Fibroblast of the conjunctiva (primary cell): ENCODE results near the gene TPH1.

Experiments used
- DNase-seq: peaks from one replicate; pipeline ENCODE4 v3.0.0-alpha.2; 2010; ENCODE audit warnings: low read depth

Gene TPH1

GRCh38 chr11:18046116-18046777, at the start of gene TPH1:
TPH1 (minus strand) TSS chr11:18046269; CDS start chr11:18040762, 5,507 bp downstream.
- DNase-seq = no peak

DNA sequence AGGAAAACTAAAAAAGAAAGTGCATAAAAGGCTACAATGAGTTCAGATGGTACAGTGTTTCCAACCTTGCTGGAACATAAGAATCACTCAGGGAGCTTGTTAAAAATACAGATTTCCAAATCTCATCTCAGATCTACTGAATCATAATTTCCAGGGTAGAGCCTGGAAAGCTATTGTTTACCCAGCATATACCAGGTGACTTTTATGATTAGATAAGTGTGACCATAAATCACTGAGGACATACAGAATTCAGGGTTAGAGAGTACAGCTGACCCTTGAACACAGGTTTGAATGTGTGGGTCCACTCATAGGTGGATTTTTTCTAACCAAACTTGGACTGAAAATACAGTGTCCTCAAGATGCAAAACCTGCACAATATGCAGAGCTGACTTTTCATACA, 47.9 kb upstream of the TPH1 start:
- DNase-seq = no peak

DNA sequence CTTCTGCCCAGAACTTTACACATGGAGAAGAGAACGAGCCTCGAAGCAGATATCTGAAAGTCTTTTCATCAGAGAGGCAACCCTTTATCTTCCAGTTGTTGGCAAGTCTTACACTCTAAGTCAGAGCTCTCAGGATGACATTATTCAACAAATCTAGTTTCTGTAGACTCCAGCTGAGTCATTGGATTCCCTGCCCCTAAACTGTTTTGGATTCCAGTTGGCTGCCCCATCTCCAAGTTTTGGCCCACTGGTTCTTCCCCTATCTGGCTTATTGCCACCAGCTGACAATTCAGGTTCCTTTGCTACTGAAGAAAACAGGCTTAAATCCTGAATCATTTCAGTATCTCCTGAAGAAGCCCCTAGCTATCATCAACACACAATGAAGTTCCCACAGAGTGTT, 45.7 kb upstream of the TPH1 start:
- no peak for DNase-seq

DNA sequence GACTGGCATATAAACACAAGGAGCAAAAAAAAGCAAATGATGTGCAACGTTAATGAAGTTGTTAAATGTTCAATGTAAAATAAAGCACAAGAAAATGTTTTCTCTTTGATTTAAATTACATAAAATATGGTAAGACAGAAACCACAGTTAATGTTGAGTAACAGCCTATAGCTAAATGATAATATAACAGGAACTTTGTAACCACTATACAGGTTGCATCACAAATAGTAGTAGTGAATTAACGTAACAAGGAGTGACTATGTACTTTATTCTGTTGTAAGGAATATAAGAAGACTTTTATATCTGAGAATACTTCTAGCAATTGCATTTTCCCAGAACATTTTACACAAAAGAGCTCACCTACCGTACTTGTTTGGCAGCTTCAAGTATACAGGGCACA, 42.9 kb upstream of the TPH1 start:
- no peak for DNase-seq

- no peak for DNase-seq
Observed at GRCh38 chr11:18088366-18088765, 42.3 kb upstream of the TPH1 start.

- DNase-seq = no peak
Observed at GRCh38 chr11:18081551-18081950, 35.5 kb upstream of the TPH1 start.

DNA sequence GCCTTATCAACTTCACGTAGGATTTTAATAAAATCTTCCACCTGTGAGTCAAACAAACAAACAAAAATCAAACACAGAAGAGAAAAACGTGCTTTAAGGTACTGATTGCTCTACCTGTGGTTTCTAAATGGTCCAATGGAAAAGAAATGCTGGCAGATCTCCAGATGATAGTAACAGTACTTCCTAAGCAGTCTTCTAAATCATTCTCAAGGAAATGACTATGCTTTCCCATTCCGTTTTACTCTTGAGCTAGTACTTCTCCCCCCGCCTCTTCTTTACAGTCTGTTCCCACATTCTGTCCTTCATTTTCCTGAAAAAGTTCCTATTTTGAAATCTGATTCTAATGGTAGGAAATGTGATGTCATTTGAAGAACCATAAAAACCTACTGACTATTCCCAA, 34.4 kb upstream of the TPH1 start:
- no peak for DNase-seq

DNA sequence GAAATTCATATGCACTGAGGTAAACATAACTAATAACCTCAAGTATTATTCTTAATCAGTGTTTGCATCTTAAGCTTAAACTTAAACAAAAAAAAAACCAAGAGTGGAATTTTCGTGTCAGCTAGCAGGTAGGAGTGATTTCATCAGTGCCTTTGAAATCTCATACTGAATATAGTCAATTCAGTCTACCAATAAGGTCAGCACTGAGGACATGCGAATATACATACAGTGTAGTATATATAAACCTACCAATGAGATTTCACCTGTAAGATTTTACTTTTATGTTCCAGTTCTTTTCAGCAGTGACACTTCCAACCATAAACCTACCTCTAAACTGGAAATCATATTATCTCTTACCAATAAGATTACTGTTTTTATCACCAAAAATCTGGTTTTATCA, 32.8 kb upstream of the TPH1 start:
- DNase-seq = no peak

- DNase-seq = no peak
Observed at GRCh38 chr11:18075444-18075843, 29.4 kb upstream of the TPH1 start.

GRCh38 chr11:18071098-18071705, 25.1 kb upstream of the TPH1 start:
- no peak for DNase-seq

GRCh38 chr11:18067372-18067771, 21.3 kb upstream of the TPH1 start:
- DNase-seq = no peak

- DNase-seq = no peak
Observed at GRCh38 chr11:18066626-18067025, 20.6 kb upstream of the TPH1 start.

GRCh38 chr11:18065572-18065971, 19.5 kb upstream of the TPH1 start:
- DNase-seq = no peak

DNA sequence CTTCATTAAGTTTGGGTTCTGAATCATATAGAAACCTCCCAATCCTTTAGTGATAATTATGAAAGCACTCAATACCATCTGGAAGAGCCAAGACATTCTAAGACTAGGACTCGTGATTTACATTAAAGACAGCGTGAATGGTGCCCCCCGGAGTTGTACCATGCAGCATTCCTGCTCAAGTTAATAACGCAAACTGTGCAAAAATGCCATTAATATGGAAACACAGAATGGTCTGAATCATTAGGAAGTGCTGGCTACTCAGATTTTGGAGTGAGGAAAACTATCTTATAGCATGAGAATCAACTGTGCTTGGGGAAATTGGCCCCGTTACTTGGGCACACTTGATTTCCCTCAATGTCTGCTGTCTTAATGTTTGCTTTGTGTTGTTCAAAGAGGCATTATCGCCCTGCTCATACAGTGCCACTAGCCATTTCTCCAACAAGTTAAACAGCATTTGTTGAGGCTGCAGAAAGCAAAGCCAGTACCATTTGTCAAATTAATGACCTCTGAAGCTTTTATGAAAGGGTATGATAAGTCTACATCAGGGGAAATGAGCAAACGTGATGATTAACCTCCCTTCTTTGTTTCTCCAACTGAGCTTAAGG, 18.5 kb upstream of the TPH1 start:
- no peak for DNase-seq

GRCh38 chr11:18063862-18064434, 17.9 kb upstream of the TPH1 start:
- DNase-seq = no peak

- no peak for DNase-seq
Observed at GRCh38 chr11:18063125-18063524, 17.1 kb upstream of the TPH1 start.

GRCh38 chr11:18061351-18061750, 15.3 kb upstream of the TPH1 start:
- no peak for DNase-seq

- DNase-seq = no peak
Observed at GRCh38 chr11:18056561-18057181, 10.6 kb upstream of the TPH1 start.

DNA sequence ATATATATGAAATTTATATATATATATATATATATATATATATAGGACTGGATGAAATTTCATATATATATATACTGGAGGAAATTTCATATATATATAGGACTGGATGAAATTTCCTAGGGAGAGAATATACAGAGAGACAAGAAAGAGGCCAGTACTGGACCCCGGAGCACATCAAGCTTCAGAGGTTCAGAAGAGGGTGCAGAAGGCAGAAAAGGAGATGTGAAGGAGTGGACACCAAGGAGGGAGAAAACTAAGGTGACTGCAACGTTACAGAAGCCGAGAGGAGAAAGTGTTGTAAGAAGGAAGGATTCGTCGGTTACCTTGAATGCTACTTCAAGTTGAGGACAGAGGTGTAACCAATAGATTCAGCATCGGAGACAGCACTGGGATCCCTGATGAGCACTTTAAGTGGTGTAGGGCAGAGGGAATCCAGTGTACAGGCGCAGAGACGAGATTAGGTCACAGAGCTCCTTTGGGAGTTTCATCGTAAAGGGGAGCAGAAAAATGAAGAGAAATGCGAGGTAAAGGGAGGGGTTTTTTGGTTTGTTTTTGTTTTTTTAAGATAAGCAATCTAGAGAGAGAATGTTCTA, 8.5 kb upstream of the TPH1 start:
- no peak for DNase-seq

DNA sequence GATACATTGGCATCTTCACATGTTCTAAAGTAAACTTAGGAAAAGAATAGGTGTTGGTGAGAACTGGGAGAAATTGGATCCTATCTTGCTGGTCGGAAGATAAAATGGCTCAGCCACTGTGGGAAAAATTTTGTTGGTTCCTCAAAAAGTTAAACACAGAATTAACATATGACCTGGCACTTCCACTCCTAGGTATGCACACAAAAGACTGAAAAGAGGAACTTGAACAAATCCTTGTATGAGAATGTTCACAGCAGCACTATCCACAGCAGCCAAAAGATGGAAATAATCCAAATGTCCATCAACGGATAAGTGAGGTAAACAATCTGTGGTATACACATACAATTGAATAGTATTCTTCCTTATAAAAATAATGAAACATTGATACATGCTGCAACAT, 4.8 kb upstream of the TPH1 start:
- no peak for DNase-seq

GRCh38 chr11:18036456-18036855, 9.6 kb downstream of the TPH1 start:
- DNase-seq = no peak

DNA sequence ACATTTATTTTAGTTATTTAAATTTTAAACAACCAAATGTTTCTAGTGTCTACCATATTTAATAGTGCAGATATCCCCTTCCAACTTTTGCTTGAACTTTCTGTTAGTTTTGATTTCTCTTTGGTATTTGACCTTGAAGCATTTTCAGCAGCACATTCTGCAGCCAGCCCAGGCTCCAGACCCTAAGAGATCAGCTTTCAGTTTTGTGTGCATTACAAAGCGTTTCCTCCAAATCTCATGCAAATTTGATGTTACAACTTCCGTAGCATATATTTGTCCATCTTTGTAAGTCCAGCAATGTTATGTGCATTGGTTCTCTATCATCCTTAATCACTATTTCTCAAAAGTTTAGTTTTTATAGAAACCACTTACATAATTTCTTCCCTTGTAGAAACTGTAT, 18.6 kb downstream of the TPH1 start:
- no peak for DNase-seq

- DNase-seq = no peak
Observed at GRCh38 chr11:18022419-18022818, 23.6 kb downstream of the TPH1 start.
